BE2C (cell line): Measurements from ENCODE around the gene EMC1.
"Not testable (repeated sequence)": the region's sequence is repeated elsewhere in the genome, so short reads cannot be mapped to it uniquely, and the experiment has no call there.

Experiments used
- DNase-seq: peaks from one replicate; pipeline ENCODE4 v3.0.0-alpha.2; 2020
- H3K27me3 ChIP-seq: fragments of 250-450 bp; sonication (Bioruptor Pico); 2 replicates; pipeline ENCODE4 v1.5.1; 2020; ENCODE audit warnings: mild to moderate bottlenecking
- H3K36me3 ChIP-seq: fragments of 250-450 bp; sonication (Bioruptor Pico); 2 replicates; pipeline ENCODE4 v1.5.1; 2020; ENCODE audit warnings: mild to moderate bottlenecking
- H3K4me1 ChIP-seq: fragments of 250-450 bp; sonication (Bioruptor Pico); 2 replicates; pipeline ENCODE4 v1.5.1; 2020
- H3K4me3 ChIP-seq: 2 replicates; pipeline ENCODE4 v1.5.1; 2011; ENCODE audit warnings: low read depth, low read length
- H3K9me3 ChIP-seq: fragments of 250-450 bp; sonication (Bioruptor Pico); 2 replicates; pipeline ENCODE4 v1.5.1; 2020
- CTCF ChIP-seq: IDR thresholded peaks from 2 replicates; pipeline ENCODE4 v1.5.1; 2012; ENCODE audit warnings: mild to moderate bottlenecking, low read depth, low read length

EMC1 gene

GRCh38 chr1:19287436-19288185, 36.3 kb upstream of the EMC1 start:
- DNase-seq, result no peak
- Histone ChIP-seq H3K9me3 (no peaks in the 10 kb centered on the region), H3K36me3 (no peaks in the 10 kb centered on the region), H3K4me1 (no peaks in the 10 kb centered on the region), H3K27me3 (no peaks in the 10 kb centered on the region), H3K4me3 (no peak overlapping the region)
- no peak for TF ChIP-seq CTCF

- not testable (repeated sequence) for DNase-seq, H3K36me3 ChIP-seq
Observed at GRCh38 chr1:19285807-19286206, 34.5 kb upstream of the EMC1 start.

GRCh38 chr1:19285366-19285765, 34.0 kb upstream of the EMC1 start:
- DNase-seq, H3K9me3 ChIP-seq, H3K27me3 ChIP-seq, H3K4me1 ChIP-seq, H3K36me3 ChIP-seq, H3K4me3 ChIP-seq: not testable (repeated sequence)

More at GRCh38 chr1:19285807-19286206, 34.5 kb upstream of the EMC1 start:
- not testable (repeated sequence) for H3K4me3 ChIP-seq, H3K9me3 ChIP-seq, H3K4me1 ChIP-seq, H3K27me3 ChIP-seq

GRCh38 chr1:19284881-19285280, 33.6 kb upstream of the EMC1 start:
- H3K4me1 ChIP-seq, result no peaks in the 10 kb centered on the region
- DNase-seq, result no peak
- H3K36me3 ChIP-seq, result no peaks in the 10 kb centered on the region
- H3K27me3 ChIP-seq, result no peaks in the 10 kb centered on the region
- no peak for TF ChIP-seq CTCF
- H3K9me3 ChIP-seq, result no peaks in the 10 kb centered on the region
- H3K4me3 ChIP-seq, result no peak overlapping the region

GRCh38 chr1:19283891-19284290, 32.6 kb upstream of the EMC1 start:
- Histone ChIP-seq H3K4me3 (no peak overlapping the region), H3K9me3 (no peaks in the 10 kb centered on the region), H3K36me3 (no peaks in the 10 kb centered on the region), H3K4me1 (no peaks in the 10 kb centered on the region), H3K27me3 (no peaks in the 10 kb centered on the region)
- DNase-seq, result no peak
- TF ChIP-seq CTCF, result no peak

GRCh38 chr1:19274636-19275035, 23.3 kb upstream of the EMC1 start:
- DNase-seq, result no peak
- H3K27me3 ChIP-seq, result no peaks in the 10 kb centered on the region
- no peaks in the 10 kb centered on the region for H3K9me3 ChIP-seq
- H3K36me3 ChIP-seq, result no peaks in the 10 kb centered on the region
- H3K4me3 ChIP-seq, result no peak overlapping the region
- no peaks in the 10 kb centered on the region for H3K4me1 ChIP-seq
- no peak for TF ChIP-seq CTCF

- DNase-seq, H3K4me3 ChIP-seq: not testable (repeated sequence)
Observed at GRCh38 chr1:19273844-19274531, 22.7 kb upstream of the EMC1 start.

More at GRCh38 chr1:19273844-19274531, 22.7 kb upstream of the EMC1 start:
- not testable (repeated sequence) for H3K9me3 ChIP-seq, H3K36me3 ChIP-seq, H3K4me1 ChIP-seq, H3K27me3 ChIP-seq
